Regular cardiac myocyte (primary cell): ENCODE data around the gene KRTAP11-1. TPM values are rescaled to one million over a fixed set of nuclear protein-coding genes. Genes with fewer than 3 reads are reported as not detected.

Source experiments
- total RNA-seq: library from RNA; depleted of rRNA; stranded (reverse); fragments of >200 nt; gene quantifications from 2 replicates; pipeline ENCODE4 v1.2.3, GENCODE V29; 2014

KRTAP11-1 gene
- not detected in 2 replicates for total RNA-seq

GRCh38 chr21:30881480-30881879 lies at the start of gene KRTAP11-1:
KRTAP11-1 (minus strand) TSS chr21:30881580; CDS start chr21:30881524, 56 bp downstream.

Other genes with a start within 250 kb of the KRTAP11-1 start
- gene KRTAP20-2, start 246.4 kb downstream of the KRTAP11-1 start, total RNA-seq: not detected in 2 replicates
- gene KRTAP20-3, start 238.7 kb downstream of the KRTAP11-1 start, total RNA-seq: not detected in 2 replicates
- gene KRTAP21-3, start 162.8 kb downstream of the KRTAP11-1 start, total RNA-seq: not detected in 2 replicates
- not detected in 2 replicates for gene KRTAP21-2, start 134.3 kb downstream of the KRTAP11-1 start, total RNA-seq
- gene KRTAP21-1, start 126.2 kb downstream of the KRTAP11-1 start, total RNA-seq: not detected in 2 replicates
- gene KRTAP8-1, start 68.3 kb downstream of the KRTAP11-1 start, total RNA-seq: not detected in 2 replicates
- gene KRTAP7-1, start 51.8 kb downstream of the KRTAP11-1 start, total RNA-seq: not detected in 2 replicates
- gene KRTAP19-8, start 156.9 kb upstream of the KRTAP11-1 start, total RNA-seq: not detected in 2 replicates